Skeletal muscle tissue (tissue), 4 donors: ENCODE results near the gene NLRP13. TPM values are rescaled to one million over a fixed set of nuclear protein-coding genes. Genes with fewer than 3 reads are reported as not detected.

Experiments used
- H3K27ac ChIP-seq: one replicate; pipeline ENCODE4 v1.7.0; 2013; ENCODE audit warnings: mild to moderate bottlenecking, low read depth, low read length, inconsistent platforms
- H3K27me3 ChIP-seq, 3 donors: one replicate each; pipeline ENCODE4 v1.7.0; 2013; ENCODE audit warnings: low read length in 3 of 3; ENCODE audit not compliant: control insufficient read depth in 3 of 3, insufficient read depth in 3 of 3
- H3K36me3 ChIP-seq, 3 donors: one replicate each; pipeline ENCODE4 v1.7.0; 2013; ENCODE audit warnings: low read length in 3 of 3; ENCODE audit not compliant: control insufficient read depth in 3 of 3, insufficient read depth in 3 of 3
- H3K4me1 ChIP-seq, 3 donors: one replicate each; pipeline ENCODE4 v1.7.0; 2013; ENCODE audit warnings: low read length in 3 of 3, mild to moderate bottlenecking in 3 of 3; ENCODE audit not compliant: control insufficient read depth in 3 of 3, insufficient read depth in 3 of 3
- H3K4me3 ChIP-seq, 3 donors: one replicate each; pipeline ENCODE4 v1.7.0; 2013; ENCODE audit warnings: low read length in 3 of 3
- H3K9ac ChIP-seq, 3 donors: one replicate each; pipeline ENCODE4 v1.7.0; 2013; ENCODE audit warnings: low read length in 3 of 3, mild to moderate bottlenecking in 3 of 3, moderate library complexity in 2 of 3, low read depth in 1 of 3
- H3K9me3 ChIP-seq, 3 donors: one replicate each; pipeline ENCODE4 v1.7.0; 2013; ENCODE audit warnings: low read length in 3 of 3; ENCODE audit not compliant: control insufficient read depth in 3 of 3
- total RNA-seq: library from RNA; depleted of rRNA; stranded (reverse); fragments of >200 nt; gene quantifications from one replicate; pipeline ENCODE4 v1.2.3, GENCODE V29; 2014
- donor health status: Osteomylitis.

The NLRP13 gene
- total RNA-seq, 1 donor from 2014 or later, result not detected

GRCh38 chr19:55907286-55907685 is 24.9 kb downstream of the NLRP13 start:
- Histone ChIP-seq H3K4me1 (no peaks in the 10 kb centered on the region), H3K36me3 (no peaks in the 10 kb centered on the region), H3K9me3 (peaks cover 3 to 8% (median 4%) of the 10 kb centered on the region in 3 donors), H3K27ac (no peak overlapping the region), H3K9ac (no peak overlapping the region), H3K27me3 (no peaks in the 10 kb centered on the region), H3K4me3 (no peak overlapping the region)

- Histone ChIP-seq H3K27me3 (no peaks in the 10 kb centered on the region), H3K4me3 (no peak overlapping the region), H3K27ac (no peak overlapping the region), H3K9me3 (peaks cover 2 to 5% (median 3%) of the 10 kb centered on the region in 3 donors), H3K36me3 (no peaks in the 10 kb centered on the region), H3K9ac (no peak overlapping the region), H3K4me1 (no peaks in the 10 kb centered on the region)
These were observed 29.9 kb downstream of the NLRP13 start for GRCh38 chr19:55902080-55902751.

GRCh38 chr19:55901369-55902079 is 30.6 kb downstream of the NLRP13 start:
- H3K9ac ChIP-seq, result no peak overlapping the region
- H3K4me3 ChIP-seq, result no peak overlapping the region
- no peak overlapping the region for H3K27ac ChIP-seq
- H3K4me1 ChIP-seq, result no peaks in the 10 kb centered on the region
- H3K36me3 ChIP-seq, result no peaks in the 10 kb centered on the region
- no peaks in the 10 kb centered on the region for H3K27me3 ChIP-seq
- peaks cover 2 to 5% (median 3%) of the 10 kb centered on the region in 3 donors for H3K9me3 ChIP-seq

- Histone ChIP-seq H3K9ac (no peak overlapping the region), H3K4me1 (no peaks in the 10 kb centered on the region), H3K4me3 (no peak overlapping the region), H3K9me3 (peaks cover 3 to 6% (median 5%) of the 10 kb centered on the region in 3 donors), H3K27me3 (no peaks in the 10 kb centered on the region), H3K36me3 (no peaks in the 10 kb centered on the region), H3K27ac (no peak overlapping the region)
These were observed 33.2 kb downstream of the NLRP13 start for GRCh38 chr19:55898911-55899310.

- Histone ChIP-seq H3K9ac (no peak overlapping the region), H3K4me3 (no peak overlapping the region), H3K36me3 (no peaks in the 10 kb centered on the region), H3K27me3 (no peaks in the 10 kb centered on the region), H3K9me3 (peaks cover 2 to 11% (median 7%) of the 10 kb centered on the region in 3 donors), H3K4me1 (no peaks in the 10 kb centered on the region), H3K27ac (no peak overlapping the region)
These were observed 49.5 kb downstream of the NLRP13 start for GRCh38 chr19:55882626-55883025.

- H3K4me1 ChIP-seq, result no peaks in the 10 kb centered on the region
These were observed 54.9 kb downstream of the NLRP13 start for GRCh38 chr19:55877211-55877610.

GRCh38 chr19:55870736-55871135 is 61.4 kb downstream of the NLRP13 start:
- H3K9ac ChIP-seq, result no peak overlapping the region
- H3K27ac ChIP-seq, result no peak overlapping the region
- H3K36me3 ChIP-seq, result no peaks in the 10 kb centered on the region
- no peak overlapping the region for H3K4me3 ChIP-seq
- peaks cover 0 to 2% (median 0%) of the 10 kb centered on the region in 3 donors for H3K27me3 ChIP-seq
- H3K4me1 ChIP-seq, result no peaks in the 10 kb centered on the region
- peaks cover 0 to 5% (median 3%) of the 10 kb centered on the region in 3 donors for H3K9me3 ChIP-seq

More at GRCh38 chr19:55877211-55877610, 54.9 kb downstream of the NLRP13 start:
- H3K36me3 ChIP-seq, result no peaks in the 10 kb centered on the region
- H3K4me3 ChIP-seq, result no peak overlapping the region
- H3K27me3 ChIP-seq, result no peaks in the 10 kb centered on the region
- peaks cover 2 to 13% (median 7%) of the 10 kb centered on the region in 3 donors for H3K9me3 ChIP-seq
- H3K9ac ChIP-seq, result no peak overlapping the region
- no peak overlapping the region for H3K27ac ChIP-seq

GRCh38 chr19:55867101-55867500 is 65.0 kb downstream of the NLRP13 start:
- no peaks in the 10 kb centered on the region for H3K36me3 ChIP-seq
- peaks cover 0 to 2% (median 0%) of the 10 kb centered on the region in 3 donors for H3K27me3 ChIP-seq
- no peak overlapping the region for H3K4me3 ChIP-seq
- no peak overlapping the region for H3K27ac ChIP-seq
- H3K9ac ChIP-seq, result no peak overlapping the region
- peaks cover 0 to 6% (median 5%) of the 10 kb centered on the region in 3 donors for H3K9me3 ChIP-seq
- no peaks in the 10 kb centered on the region for H3K4me1 ChIP-seq

GRCh38 chr19:55866521-55866920 is 65.6 kb downstream of the NLRP13 start:
- Histone ChIP-seq H3K4me3 (no peak overlapping the region), H3K27ac (no peak overlapping the region), H3K9me3 (peaks cover 0 to 6% (median 5%) of the 10 kb centered on the region in 3 donors), H3K9ac (no peak overlapping the region), H3K36me3 (no peaks in the 10 kb centered on the region), H3K27me3 (peaks cover 0 to 2% (median 0%) of the 10 kb centered on the region in 3 donors), H3K4me1 (no peaks in the 10 kb centered on the region)

GRCh38 chr19:55858969-55859368 is 73.2 kb downstream of the NLRP13 start:
- no peak overlapping the region for H3K4me3 ChIP-seq
- H3K27me3 ChIP-seq, result no peaks in the 10 kb centered on the region
- peaks cover 0 to 3% (median 3%) of the 10 kb centered on the region in 3 donors for H3K9me3 ChIP-seq
- no peak overlapping the region for H3K27ac ChIP-seq
- H3K36me3 ChIP-seq, result no peaks in the 10 kb centered on the region
- no peak overlapping the region for H3K9ac ChIP-seq
- H3K4me1 ChIP-seq, result no peaks in the 10 kb centered on the region
